ENCODE results near the gene CD302. TPM values are rescaled to one million over a fixed set of nuclear protein-coding genes. Genes with fewer than 3 reads are reported as not detected.

The CD302 gene
- total and polyA plus RNA-seq, 2 of the 8 experiments (the other 6 are each of a cell fraction or from before 2014, with no cell fraction given): 0.76 to 0.79 TPM

GRCh38 chr2:159792036-159792435, 6.0 kb downstream of the CD302 start:
- no peak overlapping the region for H2BK15ac ChIP-seq (ENCODE audit: low read length)
- FAIRE-seq (no peak), DNase-seq (ENCODE audit: low read depth in 1 of 2, low spot score in 2 of 2) (no peak)
- ChIA-PET CTCF (ENCODE audit: partially characterized antibody) (interaction anchor here (1.1 to 1.7 kb wide), 2 partner anchors 10 to 16 kb away, joined by 3 to 6 read pairs; no protein-coding TSS in a partner anchor), POLR2A (ENCODE audit: partially characterized antibody) (interaction anchor here (1.3 kb wide), 1 partner anchor 12 kb away, joined by 3 read pairs; no protein-coding TSS in a partner anchor)
- TF ChIP-seq GTF2F1 (IDR thresholded peaks at IDR 0.05; ENCODE audit: borderline replicate concordance, low read depth, low read length) (no peak), MAFK (IDR thresholded peaks at IDR 0.05; ENCODE audit: low read depth, low read length) (no peak), JUND (IDR thresholded peaks at IDR 0.05; ENCODE audit: low read length) (no peak), EGR1 (IDR thresholded peaks at IDR 0.05; ENCODE audit: borderline replicate concordance, low read depth, low read length) (no peak), RNF2 (IDR thresholded peaks at IDR 0.05; ENCODE audit: borderline replicate concordance, low read depth, low read length, missing control alignments, poor library complexity, severe bottlenecking) (no peak), ATF2 (IDR thresholded peaks at IDR 0.05; ENCODE audit: low read length) (no peak), TEAD4 (IDR thresholded peaks at IDR 0.05; ENCODE audit: low read depth, low read length) (no peak), PHF8 (conservative IDR thresholded peaks at IDR 0.05; ENCODE audit: low read depth, low read length) (no peak), RXRA (IDR thresholded peaks at IDR 0.05; ENCODE audit: insufficient read depth, low read depth, low read length) (no peak), BRCA1 (IDR thresholded peaks at IDR 0.05; ENCODE audit: low read depth, low read length) (no peak)
- H3K9ac ChIP-seq (replicated peaks in 1 of 4; ENCODE audit: extremely low read depth in 1 of 4, low read depth in 3 of 4, low read length in 3 of 4): no peak overlapping the region
- H4K5ac ChIP-seq (ENCODE audit: insufficient read length, low read depth, low read length): no peak overlapping the region
- no peak overlapping the region for H3K23ac ChIP-seq (ENCODE audit: insufficient read length)
- no peak overlapping the region for H4K91ac ChIP-seq (replicated peaks; ENCODE audit: insufficient read length, low read length)
- H3K4ac ChIP-seq (replicated peaks; ENCODE audit: insufficient read length, low read depth, low read length): no peak overlapping the region
- H3K14ac ChIP-seq (ENCODE audit: insufficient read length): no peak overlapping the region
- no peaks in the 10 kb centered on the region for H3K23me2 ChIP-seq (ENCODE audit: low read depth, low read length)
- no peaks in the 10 kb centered on the region for H3K79me2 ChIP-seq (ENCODE audit: control insufficient read depth in 1 of 2, insufficient read depth in 2 of 2, low read length in 2 of 2)
- H4K8ac ChIP-seq (ENCODE audit: extremely low read depth, insufficient read depth, low read length): no peak overlapping the region
- H3K56ac ChIP-seq (replicated peaks; ENCODE audit: insufficient read length, low read depth, low read length): no peak overlapping the region
- no peaks in the 10 kb centered on the region for H3K9me3 ChIP-seq (ENCODE audit: insufficient read depth in 2 of 2, low read depth in 1 of 2, low read length in 1 of 2)
- H3K36me3 ChIP-seq (ENCODE audit: control insufficient read depth in 2 of 4, insufficient read depth in 4 of 4, low read length in 3 of 4): no peaks in the 10 kb centered on the region
- H3K4me3 ChIP-seq (ENCODE audit: extremely low read depth in 1 of 4, insufficient read depth in 2 of 4, low read depth in 3 of 4, low read length in 4 of 4): no peak overlapping the region
- no peak overlapping the region for H3K27ac ChIP-seq (ENCODE audit: low read depth, low read length)
- 90% methylated on average over 1 of the region's 1 CpG; no CpG with 5 or more reads in 1 of the 2 experiments for WGBS, 2 experiments (ENCODE audit: extremely low coverage in 1 of 2, insufficient coverage in 1 of 2, insufficient read length in 1 of 2, insufficient replicate concordance in 2 of 2, low coverage in 1 of 2, low lambda C conversion rate in 2 of 2, missing lambda C conversion rate in 1 of 2)
- peaks cover 0 to 6% (median 3%) of the 10 kb centered on the region in 4 experiments; a peak in 1 of 7 replicates for H3K4me1 ChIP-seq (replicated peaks in 1 of 4; ENCODE audit: control insufficient read depth in 3 of 4, insufficient read depth in 4 of 4, low read length in 3 of 4)
- no peak overlapping the region for H2BK5ac ChIP-seq (ENCODE audit: low read depth, low read length)
- H2BK20ac ChIP-seq (ENCODE audit: low read length): no peak overlapping the region
- H3K79me1 ChIP-seq (ENCODE audit: low read depth, low read length): no peaks in the 10 kb centered on the region
- H2AFZ ChIP-seq (ENCODE audit: low read length): no peak overlapping the region
- H3K18ac ChIP-seq (ENCODE audit: extremely low read depth, low read length): no peak overlapping the region
- H4K20me1 ChIP-seq (replicated peaks in 1 of 2; ENCODE audit: control insufficient read depth in 1 of 2, insufficient read depth in 2 of 2, low read length in 2 of 2): no peaks in the 10 kb centered on the region
- H2BK120ac ChIP-seq (replicated peaks; ENCODE audit: low read depth, low read length): no peak overlapping the region
- no peak overlapping the region for H2BK12ac ChIP-seq (ENCODE audit: low read depth, low read length)
- H2AK5ac ChIP-seq (ENCODE audit: low read depth, low read length): no peak overlapping the region; the same call in 1 of the 2 replicates
- peaks cover 1 to 7% (median 6%) of the 10 kb centered on the region in 4 experiments for H3K27me3 ChIP-seq (replicated peaks in 1 of 4; ENCODE audit: control insufficient read depth in 3 of 4, extremely low read depth in 1 of 4, insufficient read depth in 3 of 4, low read length in 3 of 4)
- H3K4me2 ChIP-seq (ENCODE audit: insufficient read depth in 1 of 2, low read depth in 2 of 2, low read length in 2 of 2): no peak overlapping the region
